ENCODE results near the gene CENPQ. TPM values are rescaled to one million over a fixed set of nuclear protein-coding genes. Genes with fewer than 3 reads are reported as not detected.

The CENPQ gene
- total RNA-seq, 2 experiments from 2014 or later = 14.6 to 17.5 TPM

DNA sequence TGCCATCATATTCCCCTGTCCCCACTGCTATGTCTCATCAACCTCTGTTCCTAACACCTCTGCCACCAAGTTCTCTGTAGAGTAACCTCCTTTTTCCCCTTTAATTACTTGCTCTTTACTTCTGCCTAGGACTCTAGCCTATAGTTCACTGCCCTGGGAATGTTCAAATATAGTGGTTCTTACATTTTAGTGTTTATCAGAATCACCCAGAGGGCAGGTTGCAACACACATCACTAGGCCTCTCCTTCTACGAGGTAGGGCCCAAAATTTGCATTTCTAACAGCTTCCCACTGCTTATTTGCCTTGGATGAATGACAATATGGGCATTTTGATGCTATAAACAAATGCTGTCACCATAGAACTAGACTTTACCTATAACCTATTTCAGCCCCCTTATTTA is 64.2 kb downstream of the CENPQ start:
- ATAC-seq (no peak), DNase-seq (no peak)
- H3K27me3 Mint-ChIP-seq = peaks cover 6% of the 10 kb centered on the region
- POLR2A ChIA-PET = no interaction called here
- CTCF ChIA-PET = no interaction called here
- H3K9me3 Mint-ChIP-seq = no peaks in the 10 kb centered on the region
- H3K36me3 Mint-ChIP-seq (ENCODE audit: low read depth) = no peaks in the 10 kb centered on the region
- no peak overlapping the region for H3K4me3 Mint-ChIP-seq
- H3K4me1 Mint-ChIP-seq (ENCODE audit: low read depth) = no peaks in the 10 kb centered on the region
- H3K27ac Mint-ChIP-seq = no peak overlapping the region
- TF ChIP-seq, protein P1, sequence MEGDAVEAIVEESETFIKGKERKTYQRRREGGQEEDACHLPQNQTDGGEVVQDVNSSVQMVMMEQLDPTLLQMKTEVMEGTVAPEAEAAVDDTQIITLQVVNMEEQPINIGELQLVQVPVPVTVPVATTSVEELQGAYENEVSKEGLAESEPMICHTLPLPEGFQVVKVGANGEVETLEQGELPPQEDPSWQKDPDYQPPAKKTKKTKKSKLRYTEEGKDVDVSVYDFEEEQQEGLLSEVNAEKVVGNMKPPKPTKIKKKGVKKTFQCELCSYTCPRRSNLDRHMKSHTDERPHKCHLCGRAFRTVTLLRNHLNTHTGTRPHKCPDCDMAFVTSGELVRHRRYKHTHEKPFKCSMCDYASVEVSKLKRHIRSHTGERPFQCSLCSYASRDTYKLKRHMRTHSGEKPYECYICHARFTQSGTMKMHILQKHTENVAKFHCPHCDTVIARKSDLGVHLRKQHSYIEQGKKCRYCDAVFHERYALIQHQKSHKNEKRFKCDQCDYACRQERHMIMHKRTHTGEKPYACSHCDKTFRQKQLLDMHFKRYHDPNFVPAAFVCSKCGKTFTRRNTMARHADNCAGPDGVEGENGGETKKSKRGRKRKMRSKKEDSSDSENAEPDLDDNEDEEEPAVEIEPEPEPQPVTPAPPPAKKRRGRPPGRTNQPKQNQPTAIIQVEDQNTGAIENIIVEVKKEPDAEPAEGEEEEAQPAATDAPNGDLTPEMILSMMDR (IDR thresholded peaks at IDR 0.05) = no peak
- intact Hi-C loops (cut with micrococcal nuclease) = no loop called here

DNA sequence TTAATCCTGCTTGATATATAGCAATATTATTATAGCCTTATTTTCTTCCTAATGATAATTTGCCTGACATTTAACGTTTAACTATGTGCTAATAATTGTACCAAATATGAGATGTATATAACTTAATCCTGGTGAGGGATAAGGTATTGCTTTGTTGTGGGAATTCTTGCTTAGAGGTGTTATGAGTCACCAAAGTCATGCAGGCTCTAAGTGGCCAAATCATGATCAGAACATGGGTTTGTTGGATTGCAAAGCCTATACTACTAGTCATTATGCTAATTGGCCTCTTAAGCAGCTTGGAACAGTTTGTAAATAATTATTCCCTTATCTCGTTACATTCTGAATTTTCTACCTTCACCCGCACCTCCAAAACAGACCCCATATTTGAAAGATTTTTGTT is 65.4 kb downstream of the CENPQ start:
- Mint-ChIP-seq H3K9me3 (no peaks in the 10 kb centered on the region), H3K27ac (no peak overlapping the region), H3K4me1 (ENCODE audit: low read depth) (no peaks in the 10 kb centered on the region), H3K36me3 (ENCODE audit: low read depth) (no peaks in the 10 kb centered on the region), H3K4me3 (no peak overlapping the region), H3K27me3 (peaks cover 6% of the 10 kb centered on the region)
- CTCF ChIA-PET = interaction anchor here (4.2 kb wide), 1 partner anchor 79 kb away, joined by 64 read pairs; no protein-coding TSS in a partner anchor
- POLR2A ChIA-PET = no interaction called here
- ATAC-seq (no peak), DNase-seq (no peak)
- intact Hi-C loops (cut with micrococcal nuclease) = no loop called here
- TF ChIP-seq, protein P1 (IDR thresholded peaks at IDR 0.05) = no peak

- no peak for DNase-seq
- POLR2A ChIA-PET = no interaction called here
- Mint-ChIP-seq H3K27ac (no peak overlapping the region), H3K36me3 (ENCODE audit: low read depth) (no peaks in the 10 kb centered on the region), H3K27me3 (peaks cover 6% of the 10 kb centered on the region), H3K4me3 (no peak overlapping the region), H3K9me3 (no peaks in the 10 kb centered on the region), H3K4me1 (ENCODE audit: low read depth) (no peaks in the 10 kb centered on the region)
- no peak for ATAC-seq
- TF ChIP-seq, protein P1 (IDR thresholded peaks at IDR 0.05) = no peak
- CTCF ChIA-PET = interaction anchor here (2.5 to 4.2 kb wide), 3 partner anchors 21 to 93 kb away, joined by 7 to 64 read pairs (median 41); partner anchors contain the start of gene C6orf141
- intact Hi-C loops (cut with micrococcal nuclease) = no loop called here
Measured at GRCh38 chr6:49530141-49530776, 67.1 kb downstream of the CENPQ start.

DNA sequence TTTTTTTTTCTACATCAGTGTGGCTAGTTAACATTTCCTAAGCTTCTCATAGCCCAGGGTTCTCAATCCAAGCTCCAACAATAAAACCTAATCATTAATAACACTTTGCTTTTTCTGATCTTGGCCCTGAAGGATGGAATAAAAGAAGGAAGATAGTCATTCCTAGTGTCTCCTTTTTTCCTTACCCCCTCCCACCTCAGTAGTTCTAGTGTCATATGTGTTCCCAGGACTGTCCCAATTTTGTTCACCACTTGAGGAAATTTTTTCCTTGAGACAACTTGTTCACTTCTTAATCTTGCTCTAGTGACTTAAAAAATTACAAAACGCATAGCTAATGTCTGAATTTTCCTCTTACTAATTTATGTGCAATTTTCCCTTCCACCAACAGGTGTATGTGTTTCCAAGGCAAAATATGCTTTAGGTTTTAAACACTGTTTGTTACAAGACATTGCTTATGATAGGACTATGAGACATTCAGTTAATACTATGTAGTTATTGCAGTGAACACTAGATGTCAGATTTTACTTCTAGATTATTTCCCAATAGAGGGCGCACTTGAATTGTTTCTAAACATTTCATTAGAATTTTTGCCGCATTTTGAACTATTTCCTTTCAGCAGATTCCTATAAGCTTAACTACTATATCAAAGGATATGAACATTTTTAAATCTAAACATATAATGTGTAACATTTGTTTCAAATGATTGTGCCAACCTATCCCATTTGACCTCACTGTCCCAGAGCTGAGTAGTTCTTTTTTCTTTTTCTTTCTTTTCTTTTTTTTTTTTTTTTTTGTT is 68.8 kb downstream of the CENPQ start:
- ChIA-PET POLR2A (no interaction called here), CTCF (interaction anchor here (0.6 to 4.2 kb wide), 31 partner anchors 10 to 325 kb away, joined by 3 to 64 read pairs (median 5); partner anchors contain the start of gene C6orf141)
- TF ChIP-seq, protein P1 (IDR thresholded peaks at IDR 0.05) = peak; percentile 86
- Mint-ChIP-seq H3K36me3 (ENCODE audit: low read depth) (no peaks in the 10 kb centered on the region), H3K27me3 (peaks cover 4% of the 10 kb centered on the region), H3K4me1 (ENCODE audit: low read depth) (no peaks in the 10 kb centered on the region), H3K9me3 (no peaks in the 10 kb centered on the region), H3K27ac (no peak overlapping the region), H3K4me3 (no peak overlapping the region)
- DNase-seq (no peak), ATAC-seq (peak; percentile 74)
- intact Hi-C loops (cut with micrococcal nuclease) = loop anchor here (1.0 kb wide), 2 partner anchors 75 to 317 kb away; no protein-coding TSS in a partner anchor

- Mint-ChIP-seq H3K9me3 (no peaks in the 10 kb centered on the region), H3K27ac (no peak overlapping the region), H3K27me3 (peaks cover 1% of the 10 kb centered on the region), H3K4me1 (ENCODE audit: low read depth) (no peaks in the 10 kb centered on the region), H3K4me3 (no peak overlapping the region), H3K36me3 (ENCODE audit: low read depth) (no peaks in the 10 kb centered on the region)
- TF ChIP-seq, protein P1 (IDR thresholded peaks at IDR 0.05) = no peak
- ChIA-PET POLR2A (interaction anchor here (0.8 kb wide), 1 partner anchor 61 kb away, joined by 3 read pairs; no protein-coding TSS in a partner anchor), CTCF (no interaction called here)
- intact Hi-C loops (cut with micrococcal nuclease) = no loop called here
- DNase-seq (no peak), ATAC-seq (no peak)
Measured at GRCh38 chr6:49535795-49536194, 72.6 kb downstream of the CENPQ start.
